ENCODE measurements around the gene USP2.

GRCh38 chr11:119378851-119379465 is 2.5 kb downstream of the USP2 start:
- TF ChIP-seq CTCF (conservative IDR thresholded peaks at IDR 0.05; ENCODE audit: low read length) (no peak), EZH2phosphoT487 (IDR thresholded peaks at IDR 0.05; ENCODE audit: borderline replicate concordance, low read depth, low read length) (no peak)

Measured in OCI-LY7 (cell line).